GM21360 (cell line): ENCODE results near the gene TRPM3.
"Not testable (repeated sequence)": the region's sequence is repeated elsewhere in the genome, so short reads cannot be mapped to it uniquely, and the experiment has no call there.

ENCODE experiments used
- ATAC-seq: cut with Tn5 transposase; IDR thresholded peaks from one replicate; pipeline ENCODE4 v1.9.1; 2021; ENCODE audit warnings: mild to moderate bottlenecking, moderate library complexity; ENCODE audit not compliant: unreplicated experiment

Gene TRPM3

DNA sequence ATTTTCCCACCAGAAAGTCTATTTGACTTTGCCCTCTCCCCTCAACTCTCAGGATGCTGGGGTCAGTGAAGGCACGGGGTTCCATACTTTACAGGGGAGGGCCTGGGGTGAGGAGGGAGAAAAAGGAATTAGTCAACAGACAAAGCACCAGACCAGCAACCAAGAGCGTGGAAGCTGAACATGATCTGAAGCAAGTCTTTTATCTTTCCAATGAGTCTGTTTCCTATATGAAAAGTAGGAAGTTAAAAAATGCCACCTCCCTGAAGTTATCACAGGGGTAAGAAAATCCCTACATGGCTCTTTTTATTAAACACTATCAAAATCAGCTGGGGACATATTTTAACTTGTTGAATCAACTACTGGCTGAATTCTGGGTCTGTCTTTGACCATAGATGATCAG, 337.0 kb downstream of the TRPM3 start:
- no peak for ATAC-seq

DNA sequence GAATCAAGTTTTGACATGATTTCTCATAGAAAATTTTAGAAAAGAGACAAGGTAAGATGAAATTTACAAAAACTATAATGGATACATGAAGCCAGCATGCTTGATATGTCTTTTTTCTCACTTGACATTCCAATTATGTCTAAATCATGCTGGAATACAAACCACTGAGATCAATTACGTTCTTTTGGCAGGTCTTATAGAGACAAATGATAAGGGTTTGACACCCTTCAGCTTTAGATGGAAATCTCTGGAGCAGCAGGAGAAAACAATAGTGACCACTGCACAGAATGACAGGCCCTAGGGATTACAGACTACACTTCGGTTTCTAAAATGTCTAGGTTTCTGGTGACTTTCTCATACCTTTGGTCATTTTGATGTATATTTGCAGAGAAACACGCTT, 342.9 kb downstream of the TRPM3 start:
- no peak for ATAC-seq

DNA sequence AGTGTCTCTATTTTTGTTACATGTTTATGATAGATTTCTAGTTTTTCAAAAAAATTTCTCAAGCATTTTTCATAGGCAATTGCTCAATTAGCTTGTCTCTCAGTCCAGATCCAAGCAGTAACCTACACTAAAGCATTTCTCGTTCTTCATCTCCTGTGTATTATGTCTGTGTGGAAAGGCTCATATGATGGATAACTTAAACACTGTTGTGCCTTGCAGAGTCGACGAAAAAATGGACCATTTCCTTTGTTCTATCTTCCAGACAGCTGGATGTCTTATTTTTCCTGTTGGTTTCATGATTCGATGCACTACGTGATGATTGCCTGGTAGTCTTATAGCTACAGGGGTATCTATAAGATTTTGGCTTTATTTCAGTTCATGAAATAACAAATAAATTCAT, 347.8 kb downstream of the TRPM3 start:
- ATAC-seq = no peak

DNA sequence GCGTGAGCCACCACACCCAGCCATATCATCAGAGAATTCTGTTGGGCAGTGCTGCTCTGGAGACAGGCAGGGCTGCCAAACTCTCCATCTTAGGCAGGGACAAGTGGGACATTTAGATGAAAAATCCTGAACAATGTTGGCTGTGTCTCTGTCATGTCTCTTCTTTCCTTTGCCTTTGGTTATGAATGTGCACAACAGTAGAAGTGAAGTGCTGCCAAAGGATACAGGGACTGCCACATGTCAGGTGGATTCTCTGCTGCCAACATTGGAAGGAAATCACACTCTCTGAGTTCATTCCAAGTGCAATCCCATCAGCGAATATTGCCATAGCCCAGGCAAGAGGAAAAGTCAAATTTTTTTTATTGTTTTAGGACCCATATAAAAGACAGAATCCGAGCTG, 348.8 kb downstream of the TRPM3 start:
- no peak for ATAC-seq

DNA sequence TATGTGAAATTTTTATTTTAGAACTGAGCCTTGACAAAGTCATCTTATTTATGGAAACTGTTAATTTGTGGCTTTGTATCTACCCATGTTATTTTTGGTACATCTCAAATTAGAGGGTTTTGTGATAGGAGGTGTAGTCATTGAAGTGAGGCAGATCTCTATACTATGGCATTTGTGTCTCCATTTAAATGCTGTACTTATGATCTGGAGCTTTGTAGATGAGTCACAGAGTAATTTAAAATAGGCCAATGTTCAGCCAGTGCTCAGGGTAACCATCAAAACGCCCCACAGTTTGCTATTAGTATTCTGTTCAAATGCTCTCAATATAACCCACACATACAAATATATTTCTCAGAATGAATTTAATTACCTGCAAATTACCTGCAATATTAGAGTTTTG, 355.5 kb downstream of the TRPM3 start:
- ATAC-seq = no peak

DNA sequence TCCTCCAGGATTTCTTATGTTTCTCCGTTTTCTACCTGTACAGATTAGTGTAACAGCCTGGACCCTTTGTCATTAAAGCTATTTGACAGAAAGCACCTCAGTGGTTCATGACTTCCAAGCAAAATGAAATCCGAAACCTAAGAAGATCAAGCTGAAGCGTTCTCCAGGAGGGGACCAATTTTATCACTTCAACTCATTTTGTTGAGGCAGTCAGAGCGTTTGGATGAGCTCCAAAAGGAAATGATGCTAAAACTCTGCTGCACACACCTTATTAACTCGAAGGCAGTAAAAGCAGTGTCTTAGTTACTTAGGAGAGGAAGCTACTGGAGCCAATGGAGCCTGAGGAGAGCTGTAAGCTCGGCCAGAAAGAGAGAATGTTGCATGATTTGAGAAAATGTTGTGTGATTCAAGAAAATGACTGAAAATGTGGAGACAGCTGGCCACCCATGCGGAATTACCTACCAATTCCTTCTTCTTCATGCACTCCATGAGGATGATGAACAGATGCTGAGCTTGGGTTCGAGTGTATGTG, 360.2 kb downstream of the TRPM3 start:
- ATAC-seq = no peak

DNA sequence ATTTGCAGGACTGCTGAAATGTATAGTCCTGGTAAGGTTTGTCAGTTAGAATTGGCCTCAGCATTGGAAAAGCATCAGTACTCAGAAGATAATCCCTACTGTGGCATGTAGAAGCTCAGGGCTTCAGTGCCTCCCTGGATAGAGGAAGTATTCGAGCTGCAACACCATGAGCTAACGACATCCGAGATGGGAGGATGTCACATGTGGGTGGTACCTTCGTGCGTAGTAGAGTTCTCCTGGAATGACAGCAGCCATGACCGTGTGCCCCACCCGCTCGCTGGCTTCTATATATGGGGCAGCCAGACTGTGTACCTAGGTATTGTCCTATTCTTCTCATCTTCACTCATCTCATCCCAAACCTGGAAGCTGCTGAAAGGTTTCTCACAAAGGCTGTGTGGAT, 361.2 kb downstream of the TRPM3 start:
- ATAC-seq = no peak

DNA sequence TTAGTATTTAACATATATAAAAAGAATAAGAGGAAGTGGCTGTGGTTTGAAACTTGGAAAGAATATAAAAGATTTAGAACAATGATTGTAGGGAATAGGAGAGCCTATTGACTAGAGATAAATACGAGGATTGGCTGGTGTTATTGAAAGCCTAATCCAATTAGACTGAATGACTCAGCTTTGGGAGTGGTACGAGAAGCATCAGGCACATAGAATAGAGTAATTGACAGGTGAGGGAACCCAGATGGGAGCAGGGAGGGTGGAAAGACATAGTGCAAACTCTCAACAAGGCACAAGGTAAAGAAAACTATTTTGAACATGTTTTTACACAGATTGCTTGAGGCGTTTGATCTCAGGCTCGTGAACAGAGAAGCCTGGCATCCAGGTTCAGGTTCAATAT, 368.1 kb downstream of the TRPM3 start:
- no peak for ATAC-seq

DNA sequence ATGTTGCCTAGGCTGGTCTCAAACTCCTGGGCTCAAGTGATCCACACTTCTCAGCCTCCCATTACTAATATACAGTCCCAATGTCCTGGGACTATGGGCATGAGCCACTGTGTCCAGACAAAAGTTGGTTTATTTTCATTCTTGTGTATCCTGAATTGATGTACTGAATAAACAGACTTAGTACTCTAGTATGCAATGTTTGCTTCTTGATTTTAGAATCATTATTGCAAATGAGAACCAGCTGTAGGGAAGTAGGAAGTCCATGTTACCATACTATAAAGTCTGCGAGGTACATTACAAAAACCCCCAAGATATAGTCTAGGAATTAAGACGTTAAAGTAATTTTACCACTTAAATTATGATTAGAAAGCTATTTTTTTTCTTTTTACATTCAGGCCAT, 372.4 kb downstream of the TRPM3 start:
- no peak for ATAC-seq

DNA sequence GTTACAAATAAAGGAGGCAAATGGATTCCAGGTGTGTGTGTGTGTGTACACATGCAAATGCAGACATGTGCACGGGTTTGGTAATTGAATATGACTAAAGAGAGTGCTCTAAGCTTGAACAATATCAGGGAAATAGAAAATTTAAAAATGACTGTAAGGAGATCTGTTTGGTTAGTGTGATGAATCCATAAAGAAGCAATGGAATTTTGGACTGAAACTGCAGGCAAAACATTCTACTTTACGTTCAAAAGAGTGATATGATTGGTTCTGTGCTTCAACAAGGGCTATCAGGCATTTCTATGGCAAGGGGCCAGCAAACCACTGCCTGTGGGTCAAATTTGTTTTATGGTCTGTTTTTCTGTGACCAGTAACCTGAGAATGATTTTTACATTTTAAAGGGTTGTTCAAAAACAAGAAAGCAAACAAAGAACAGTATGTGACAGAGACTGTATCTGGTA, 374.1 kb downstream of the TRPM3 start:
- no peak for ATAC-seq

DNA sequence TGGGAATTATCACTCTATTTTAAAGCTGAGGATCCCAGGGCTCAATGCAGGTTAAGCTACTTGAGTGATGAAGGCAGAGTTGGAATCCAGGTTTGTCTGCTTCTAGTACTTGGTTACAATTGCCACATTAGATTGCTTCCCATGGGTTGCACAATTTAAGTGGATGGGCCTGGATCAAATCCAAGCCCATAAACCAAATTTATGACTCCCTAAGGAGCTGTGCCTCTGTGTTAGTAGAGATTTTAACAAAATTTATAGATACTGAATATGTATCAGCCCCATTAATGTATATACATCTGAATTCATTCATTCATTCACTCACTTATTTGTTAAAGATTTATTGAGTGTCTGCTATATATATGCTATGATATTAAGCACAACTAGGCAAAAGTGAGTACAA, 374.7 kb downstream of the TRPM3 start:
- no peak for ATAC-seq

DNA sequence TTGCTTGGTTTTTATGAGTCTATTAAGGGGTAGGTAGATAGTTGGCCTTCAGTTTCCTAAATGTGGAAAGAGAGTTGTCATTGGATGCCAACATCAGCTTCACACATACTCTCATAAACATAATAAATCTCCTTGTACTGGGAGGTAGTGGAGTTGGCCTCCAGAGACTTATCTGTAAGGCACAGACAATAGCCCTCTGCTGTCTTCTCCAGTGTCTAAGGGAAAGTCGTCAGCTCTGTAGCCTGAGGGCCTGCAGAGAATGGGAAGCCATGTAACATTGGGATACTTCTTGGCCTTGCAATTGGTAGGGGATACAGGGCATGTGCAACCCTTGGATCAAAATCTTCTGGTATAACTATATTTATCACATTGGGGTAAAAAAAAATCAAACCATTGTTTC, 375.1 kb downstream of the TRPM3 start:
- no peak for ATAC-seq

DNA sequence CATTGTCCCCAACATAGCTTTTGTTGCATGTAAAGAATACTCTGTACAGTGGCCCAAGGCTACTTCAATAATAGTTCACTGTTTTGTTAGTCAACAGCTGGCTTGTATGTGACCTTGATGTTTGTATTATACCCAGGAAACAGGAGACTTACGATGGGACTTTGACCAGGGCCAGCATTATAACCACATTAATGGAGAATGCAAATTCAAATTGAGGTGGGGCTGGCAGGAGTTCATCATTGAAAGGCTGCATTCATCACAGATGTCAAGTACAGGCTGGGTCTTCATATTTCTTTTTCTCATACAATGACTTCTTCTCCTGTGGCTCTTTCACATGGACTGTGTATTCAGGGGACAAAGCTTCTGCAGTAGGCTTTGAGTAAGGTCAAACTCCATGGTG, 396.6 kb downstream of the TRPM3 start:
- not testable (repeated sequence) for ATAC-seq

DNA sequence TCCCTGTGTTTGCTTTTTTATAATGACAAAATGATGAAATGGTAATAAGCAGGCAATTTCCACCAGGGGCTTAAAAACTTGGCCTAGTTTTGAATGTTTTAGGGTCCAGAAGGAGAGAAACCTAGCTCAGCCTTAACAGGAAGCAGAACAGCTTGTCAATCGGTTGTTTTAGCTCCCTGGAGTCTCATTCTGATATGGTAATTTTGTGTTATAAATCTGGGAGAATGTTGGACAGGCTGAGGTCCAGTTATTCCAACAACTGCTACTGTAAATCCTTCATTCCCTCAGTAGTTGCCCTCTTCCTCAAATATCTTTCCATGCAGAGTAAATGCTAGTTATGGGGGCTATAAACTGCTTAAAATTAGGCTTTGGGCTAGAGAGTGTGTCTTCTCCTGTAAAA, 397.4 kb downstream of the TRPM3 start:
- not testable (repeated sequence) for ATAC-seq

DNA sequence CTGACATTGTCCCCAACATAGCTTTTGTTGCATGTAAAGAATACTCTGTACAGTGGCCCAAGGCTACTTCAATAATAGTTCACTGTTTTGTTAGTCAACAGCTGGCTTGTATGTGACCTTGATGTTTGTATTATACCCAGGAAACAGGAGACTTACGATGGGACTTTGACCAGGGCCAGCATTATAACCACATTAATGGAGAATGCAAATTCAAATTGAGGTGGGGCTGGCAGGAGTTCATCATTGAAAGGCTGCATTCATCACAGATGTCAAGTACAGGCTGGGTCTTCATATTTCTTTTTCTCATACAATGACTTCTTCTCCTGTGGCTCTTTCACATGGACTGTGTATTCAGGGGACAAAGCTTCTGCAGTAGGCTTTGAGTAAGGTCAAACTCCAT, 414.6 kb downstream of the TRPM3 start:
- ATAC-seq = not testable (repeated sequence)

DNA sequence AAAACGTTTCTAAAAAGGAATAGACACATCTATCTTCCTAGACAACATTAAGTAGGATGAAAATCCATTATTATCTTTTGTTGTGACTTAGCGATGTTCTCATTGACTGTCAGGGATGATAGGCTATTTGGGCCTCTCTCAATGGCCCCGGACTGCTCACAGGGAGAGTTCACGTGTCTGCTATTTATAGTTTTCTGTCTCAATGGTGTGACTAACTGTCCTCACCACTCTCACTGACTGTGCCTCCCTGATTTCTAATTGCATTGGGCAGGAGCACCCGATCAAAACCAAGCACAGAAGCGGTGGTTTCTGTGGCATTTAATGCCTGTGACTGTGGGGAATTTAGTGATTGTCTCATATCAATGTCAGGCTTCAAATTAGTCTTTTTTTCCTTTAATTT, 420.3 kb downstream of the TRPM3 start:
- no peak for ATAC-seq

DNA sequence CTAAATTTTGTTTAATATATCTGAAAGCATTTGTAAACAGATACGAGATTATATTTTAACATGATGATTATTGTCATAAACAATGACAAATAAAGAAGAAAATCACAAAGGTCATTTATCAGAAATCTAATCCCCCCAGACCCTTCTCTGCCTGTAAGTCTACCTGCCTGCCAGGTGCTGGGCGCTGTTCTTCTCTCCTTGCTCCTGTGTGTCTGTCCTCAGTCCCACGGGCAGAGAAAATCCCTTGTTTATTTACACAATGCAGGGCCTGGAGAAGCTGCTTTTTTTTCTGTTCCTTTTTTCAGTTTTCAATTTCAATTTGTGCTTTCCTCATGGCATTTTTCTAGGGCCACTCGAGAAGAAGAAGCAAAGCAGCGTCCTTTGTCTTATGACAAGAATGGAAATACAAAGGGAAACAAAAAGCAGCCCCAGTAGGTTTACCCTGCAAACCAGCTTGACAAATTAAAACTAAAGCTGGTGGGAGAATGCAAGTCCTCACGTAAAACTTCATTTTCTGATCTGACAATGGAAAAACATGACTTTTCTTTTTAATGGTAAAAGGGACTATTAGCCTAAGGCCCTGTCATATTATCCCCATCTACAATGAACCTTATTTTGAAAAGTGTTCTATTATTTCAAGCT, 424.6 kb downstream of the TRPM3 start:
- no peak for ATAC-seq

DNA sequence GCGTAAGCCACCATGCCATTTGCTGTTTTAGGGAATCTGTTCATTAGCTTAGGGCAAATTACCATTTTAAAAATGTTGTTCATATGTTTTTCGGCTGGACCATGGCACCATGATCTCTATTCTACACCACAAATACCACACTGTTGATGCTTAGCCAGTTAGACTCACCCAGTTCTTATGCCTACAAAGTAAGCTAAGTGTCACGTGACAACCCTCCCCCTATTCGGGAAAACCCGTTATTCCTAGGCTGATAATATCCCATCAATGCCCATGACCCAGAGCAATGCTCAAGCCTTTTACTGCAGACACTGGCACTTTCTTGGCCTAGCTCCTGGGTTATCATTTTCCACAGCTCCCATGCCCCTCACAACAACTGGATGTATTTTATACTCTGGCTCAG, 426.7 kb downstream of the TRPM3 start:
- no peak for ATAC-seq

DNA sequence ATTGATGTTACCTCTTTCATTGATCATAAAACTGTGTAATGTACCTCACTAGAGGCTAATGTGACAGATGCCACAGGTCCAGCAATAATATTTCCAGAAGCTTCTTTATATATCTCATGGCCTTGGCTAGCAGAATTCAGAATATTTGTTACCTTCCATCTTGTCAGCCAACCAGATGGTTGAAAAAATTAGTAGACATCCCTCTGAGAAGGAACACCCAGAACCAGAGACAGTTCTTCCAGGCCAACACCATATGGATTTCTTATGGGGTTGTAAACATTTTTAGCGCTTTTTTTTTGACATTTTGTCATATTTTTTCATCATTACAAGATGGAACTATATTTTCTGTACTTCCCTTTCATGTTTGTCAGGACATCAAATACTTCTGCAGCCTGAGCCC, 428.2 kb downstream of the TRPM3 start:
- ATAC-seq = no peak

DNA sequence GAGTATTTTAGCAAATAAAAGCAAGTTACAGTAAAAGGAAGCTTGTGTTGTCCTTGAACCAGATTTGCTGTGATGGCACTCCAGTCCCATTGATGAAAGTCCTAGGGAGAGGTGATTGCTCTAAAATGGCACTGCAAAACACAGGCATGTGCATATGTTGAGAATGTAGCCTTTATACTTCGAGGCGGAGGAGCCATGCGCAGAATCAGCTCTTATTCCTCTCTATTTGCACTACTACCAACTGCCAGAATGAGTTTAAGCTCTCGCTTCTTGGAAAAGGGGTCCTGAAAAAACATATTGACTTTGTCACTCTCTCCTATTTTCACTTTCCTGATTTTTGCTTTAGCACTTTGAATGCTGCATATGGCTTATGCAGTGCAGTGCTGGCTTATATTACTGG, 429.0 kb downstream of the TRPM3 start:
- no peak for ATAC-seq

DNA sequence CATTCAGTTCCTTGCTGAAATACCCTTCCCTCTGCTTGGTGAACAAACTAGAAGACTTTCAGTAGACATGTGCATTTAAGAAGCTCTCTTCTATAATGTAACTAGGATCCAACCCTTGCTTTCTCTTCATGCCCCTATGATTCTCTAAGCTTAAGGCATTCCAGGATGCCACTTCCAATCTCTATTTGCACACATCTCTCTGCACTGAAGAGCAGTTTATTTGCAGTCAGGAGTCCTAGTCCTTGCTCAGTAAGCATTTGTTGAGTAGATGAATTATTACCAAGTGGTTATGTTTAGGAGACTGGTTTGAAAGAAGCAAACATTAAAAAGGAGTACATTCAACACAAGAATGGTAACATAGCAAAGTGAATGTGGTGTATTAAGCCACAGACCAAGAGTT, 432.7 kb downstream of the TRPM3 start:
- no peak for ATAC-seq

DNA sequence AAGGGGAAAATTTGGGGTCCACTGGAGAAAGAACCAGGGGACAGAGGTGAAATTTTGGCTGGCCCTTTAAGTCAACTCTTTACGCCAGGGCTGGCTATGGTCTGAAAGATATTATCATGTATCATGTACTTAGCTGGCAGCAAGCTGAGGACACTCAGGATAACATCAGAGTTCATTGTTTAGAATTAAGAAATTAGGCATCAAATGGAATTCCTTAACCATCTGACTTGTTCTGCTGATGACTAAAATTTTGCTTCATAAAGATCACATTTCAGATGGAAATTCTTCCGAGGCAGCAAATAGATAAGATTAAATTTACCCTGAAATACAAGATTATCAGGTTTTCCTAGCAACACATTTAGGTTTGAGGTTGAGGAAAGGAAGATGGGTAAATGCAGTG, 437.6 kb downstream of the TRPM3 start:
- ATAC-seq = no peak

DNA sequence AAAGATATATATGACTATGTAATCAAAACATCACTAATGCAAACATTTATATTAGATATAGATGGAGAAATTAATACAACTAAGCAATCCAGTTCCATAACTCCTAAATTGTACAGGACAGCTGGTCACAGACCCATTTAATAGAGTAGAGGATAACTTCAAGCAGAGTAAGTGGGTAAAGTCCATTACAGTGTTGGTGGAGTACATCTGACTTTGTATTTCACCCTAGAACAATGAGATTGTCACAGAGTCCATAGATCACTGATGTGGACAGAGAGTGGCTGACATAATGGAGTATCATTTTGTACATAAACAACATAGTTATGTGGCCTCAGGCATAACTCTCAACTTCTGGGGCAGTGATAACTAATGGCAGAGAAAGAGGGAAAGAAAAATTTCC, 439.1 kb downstream of the TRPM3 start:
- ATAC-seq = no peak
